GM23338 (cell line): Measurements from ENCODE around the gene CXXC1. TPM values are rescaled to one million over a fixed set of nuclear protein-coding genes. Genes with fewer than 3 reads are reported as not detected.

Experiments
- ATAC-seq: fragments of 200-7000 bp; cut with Tn5 transposase; 3 replicates; pipeline ENCODE4 v1.9.1; 2020
- DNase-seq: peaks from one replicate; pipeline ENCODE4 v3.0.0-alpha.2; 2015; ENCODE audit warnings: low spot score
- H2AFZ ChIP-seq: fragments of 200-600 bp; sonication (generic); 2 replicates; pipeline ENCODE4 v1.8.0; 2016; ENCODE audit warnings: antibody characterized with exemption, mild to moderate bottlenecking, moderate library complexity
- H3F3A ChIP-seq: fragments of 200-600 bp; sonication (generic); replicated peaks from 2 replicates; pipeline ENCODE4 v1.8.0; 2017; ENCODE audit warnings: antibody characterized with exemption, mixed run types, low read depth
- H3K27ac ChIP-seq: fragments of 200-600 bp; sonication (generic); 2 replicates; pipeline ENCODE4 v1.6.1; 2016; ENCODE audit warnings: low read depth
- H3K27me3 ChIP-seq: fragments of 200-600 bp; sonication (generic); 2 replicates; pipeline ENCODE4 v1.8.0; 2016; ENCODE audit warnings: mild to moderate bottlenecking, mixed run types, moderate library complexity; ENCODE audit not compliant: insufficient read depth
- H3K36me3 ChIP-seq: fragments of 200-600 bp; sonication (generic); 2 replicates; pipeline ENCODE4 v1.8.0; 2016; ENCODE audit warnings: mild to moderate bottlenecking; ENCODE audit not compliant: insufficient read depth
- H3K4me1 ChIP-seq: fragments of 200-600 bp; sonication (generic); 2 replicates; pipeline ENCODE4 v1.8.0; 2016; ENCODE audit warnings: mild to moderate bottlenecking, moderate library complexity; ENCODE audit not compliant: insufficient read depth
- H3K4me2 ChIP-seq: fragments of 200-600 bp; sonication (generic); 2 replicates; pipeline ENCODE4 v1.7.1; 2017; ENCODE audit warnings: mixed run types
- H3K4me3 ChIP-seq: fragments of 200-600 bp; sonication (generic); 2 replicates; pipeline ENCODE4 v1.6.1; 2016; ENCODE audit warnings: mixed run types
- H3K79me2 ChIP-seq: fragments of 200-600 bp; sonication (generic); replicated peaks from 2 replicates; pipeline ENCODE4 v1.8.0; 2017; ENCODE audit warnings: mild to moderate bottlenecking; ENCODE audit not compliant: insufficient read depth
- H3K9me2 ChIP-seq: fragments of 200-600 bp; sonication (generic); 2 replicates; pipeline ENCODE4 v1.8.0; 2017; ENCODE audit not compliant: insufficient read depth
- H4K20me1 ChIP-seq: fragments of 200-600 bp; sonication (generic); replicated peaks from 2 replicates; pipeline ENCODE4 v1.8.0; 2017; ENCODE audit warnings: mild to moderate bottlenecking; ENCODE audit not compliant: insufficient read depth
- H3K27ac Mint-ChIP-seq: 2 replicates; pipeline ENCODE4 v1.8.0; 2020; ENCODE audit warnings: inconsistent platforms, mild to moderate bottlenecking, moderate library complexity, mixed read lengths
- H3K27me3 Mint-ChIP-seq: 3 replicates; pipeline ENCODE4 v1.8.0; 2022; ENCODE audit warnings: low read depth, mild to moderate bottlenecking, moderate library complexity, mixed read lengths, inconsistent platforms; ENCODE audit not compliant: insufficient read depth, poor library complexity
- H3K36me3 Mint-ChIP-seq: 3 replicates; pipeline ENCODE4 v1.8.0; 2021; ENCODE audit warnings: low read depth, mild to moderate bottlenecking, inconsistent platforms, moderate library complexity, mixed read lengths
- H3K4me1 Mint-ChIP-seq: 3 replicates; pipeline ENCODE4 v1.8.0; 2020; ENCODE audit warnings: mild to moderate bottlenecking, inconsistent platforms, mixed read lengths
- H3K4me3 Mint-ChIP-seq: 3 replicates; pipeline ENCODE4 v1.8.0; 2021; ENCODE audit warnings: moderate library complexity, mild to moderate bottlenecking, inconsistent platforms, mixed read lengths
- H3K9me3 Mint-ChIP-seq: 3 replicates; pipeline ENCODE4 v1.8.0; 2020; ENCODE audit warnings: moderate library complexity, mild to moderate bottlenecking, inconsistent platforms, mixed read lengths
- EZH2 ChIP-seq: fragments of 200-600 bp; sonication (generic); IDR thresholded peaks from one replicate; pipeline ENCODE4 v1.8.0; 2017; ENCODE audit warnings: antibody characterized with exemption, mild to moderate bottlenecking, low read depth; ENCODE audit not compliant: unreplicated experiment
- EZH2phosphoT487 ChIP-seq: fragments of 200-600 bp; sonication (generic); IDR thresholded peaks from one replicate; pipeline ENCODE4 v1.8.1; 2018; ENCODE audit warnings: antibody characterized with exemption; ENCODE audit not compliant: unreplicated experiment
- JUNB ChIP-seq: IDR thresholded peaks from one replicate; pipeline ENCODE4 v1.6.1; 2016; ENCODE audit warnings: antibody characterized with exemption; ENCODE audit not compliant: unreplicated experiment
- POLR2AphosphoS5 ChIP-seq: IDR thresholded peaks from 2 replicates; pipeline ENCODE4 v1.6.1; 2016; ENCODE audit warnings: antibody characterized with exemption, low read depth
- polyA plus RNA-seq: library from polyadenylated mRNA; unstranded; fragments of >200 nt; fragmentation: Nextera tagmentation; extraction: Ambion mirVana; gene quantifications from 2 replicates; pipeline ENCODE4 v1.2.1, GENCODE V29; 2016
- total RNA-seq: library from RNA; depleted of rRNA; stranded (reverse); fragments of >200 nt; shearing (Covaris generic); gene quantifications from 2 replicates; pipeline ENCODE4 v1.2.3, GENCODE V29; 2014
- TF ChIP-seq, protein P1 (sequence below): IDR thresholded peaks from 2 replicates; pipeline ENCODE4 v1.6.1; 2016; ENCODE audit warnings: antibody characterized with exemption
- TF ChIP-seq, protein P2 (sequence below): fragments of 250-450 bp; sonication (Bioruptor Pico); IDR thresholded peaks from 2 replicates; pipeline ENCODE4 v1.5.0; 2020; ENCODE audit warnings: mild to moderate bottlenecking, moderate library complexity

Gene CXXC1
- total and polyA plus RNA-seq, 2 experiments from 2014 or later, result 59.0 to 74.3 TPM

GRCh38 chr18:50312296-50313030 is 25.0 kb upstream of the CXXC1 start:
- Mint-ChIP-seq H3K9me3 (no peaks in the 10 kb centered on the region; the same call in 2 of the 3 replicates), H3K4me3 (no peak overlapping the region), H3K27ac (no peak overlapping the region), H3K4me1 (no peaks in the 10 kb centered on the region), H3K36me3 (no peaks in the 10 kb centered on the region), H3K27me3 (peaks cover 6% of the 10 kb centered on the region)
- H3K27me3 ChIP-seq, result peaks cover 15% of the 10 kb centered on the region
- H3K36me3 ChIP-seq, result no peaks in the 10 kb centered on the region
- DNase-seq (no peak), ATAC-seq (no peak)
- H2AFZ ChIP-seq, result no peak overlapping the region
- no peak overlapping the region for H3K4me3 ChIP-seq
- TF ChIP-seq JUNB (no peak), EZH2phosphoT487 (no peak), EZH2 (no peak), POLR2AphosphoS5 (no peak)
- TF ChIP-seq, protein P1, sequence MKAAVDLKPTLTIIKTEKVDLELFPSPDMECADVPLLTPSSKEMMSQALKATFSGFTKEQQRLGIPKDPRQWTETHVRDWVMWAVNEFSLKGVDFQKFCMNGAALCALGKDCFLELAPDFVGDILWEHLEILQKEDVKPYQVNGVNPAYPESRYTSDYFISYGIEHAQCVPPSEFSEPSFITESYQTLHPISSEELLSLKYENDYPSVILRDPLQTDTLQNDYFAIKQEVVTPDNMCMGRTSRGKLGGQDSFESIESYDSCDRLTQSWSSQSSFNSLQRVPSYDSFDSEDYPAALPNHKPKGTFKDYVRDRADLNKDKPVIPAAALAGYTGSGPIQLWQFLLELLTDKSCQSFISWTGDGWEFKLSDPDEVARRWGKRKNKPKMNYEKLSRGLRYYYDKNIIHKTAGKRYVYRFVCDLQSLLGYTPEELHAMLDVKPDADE, result no peak
- TF ChIP-seq, protein P2, sequence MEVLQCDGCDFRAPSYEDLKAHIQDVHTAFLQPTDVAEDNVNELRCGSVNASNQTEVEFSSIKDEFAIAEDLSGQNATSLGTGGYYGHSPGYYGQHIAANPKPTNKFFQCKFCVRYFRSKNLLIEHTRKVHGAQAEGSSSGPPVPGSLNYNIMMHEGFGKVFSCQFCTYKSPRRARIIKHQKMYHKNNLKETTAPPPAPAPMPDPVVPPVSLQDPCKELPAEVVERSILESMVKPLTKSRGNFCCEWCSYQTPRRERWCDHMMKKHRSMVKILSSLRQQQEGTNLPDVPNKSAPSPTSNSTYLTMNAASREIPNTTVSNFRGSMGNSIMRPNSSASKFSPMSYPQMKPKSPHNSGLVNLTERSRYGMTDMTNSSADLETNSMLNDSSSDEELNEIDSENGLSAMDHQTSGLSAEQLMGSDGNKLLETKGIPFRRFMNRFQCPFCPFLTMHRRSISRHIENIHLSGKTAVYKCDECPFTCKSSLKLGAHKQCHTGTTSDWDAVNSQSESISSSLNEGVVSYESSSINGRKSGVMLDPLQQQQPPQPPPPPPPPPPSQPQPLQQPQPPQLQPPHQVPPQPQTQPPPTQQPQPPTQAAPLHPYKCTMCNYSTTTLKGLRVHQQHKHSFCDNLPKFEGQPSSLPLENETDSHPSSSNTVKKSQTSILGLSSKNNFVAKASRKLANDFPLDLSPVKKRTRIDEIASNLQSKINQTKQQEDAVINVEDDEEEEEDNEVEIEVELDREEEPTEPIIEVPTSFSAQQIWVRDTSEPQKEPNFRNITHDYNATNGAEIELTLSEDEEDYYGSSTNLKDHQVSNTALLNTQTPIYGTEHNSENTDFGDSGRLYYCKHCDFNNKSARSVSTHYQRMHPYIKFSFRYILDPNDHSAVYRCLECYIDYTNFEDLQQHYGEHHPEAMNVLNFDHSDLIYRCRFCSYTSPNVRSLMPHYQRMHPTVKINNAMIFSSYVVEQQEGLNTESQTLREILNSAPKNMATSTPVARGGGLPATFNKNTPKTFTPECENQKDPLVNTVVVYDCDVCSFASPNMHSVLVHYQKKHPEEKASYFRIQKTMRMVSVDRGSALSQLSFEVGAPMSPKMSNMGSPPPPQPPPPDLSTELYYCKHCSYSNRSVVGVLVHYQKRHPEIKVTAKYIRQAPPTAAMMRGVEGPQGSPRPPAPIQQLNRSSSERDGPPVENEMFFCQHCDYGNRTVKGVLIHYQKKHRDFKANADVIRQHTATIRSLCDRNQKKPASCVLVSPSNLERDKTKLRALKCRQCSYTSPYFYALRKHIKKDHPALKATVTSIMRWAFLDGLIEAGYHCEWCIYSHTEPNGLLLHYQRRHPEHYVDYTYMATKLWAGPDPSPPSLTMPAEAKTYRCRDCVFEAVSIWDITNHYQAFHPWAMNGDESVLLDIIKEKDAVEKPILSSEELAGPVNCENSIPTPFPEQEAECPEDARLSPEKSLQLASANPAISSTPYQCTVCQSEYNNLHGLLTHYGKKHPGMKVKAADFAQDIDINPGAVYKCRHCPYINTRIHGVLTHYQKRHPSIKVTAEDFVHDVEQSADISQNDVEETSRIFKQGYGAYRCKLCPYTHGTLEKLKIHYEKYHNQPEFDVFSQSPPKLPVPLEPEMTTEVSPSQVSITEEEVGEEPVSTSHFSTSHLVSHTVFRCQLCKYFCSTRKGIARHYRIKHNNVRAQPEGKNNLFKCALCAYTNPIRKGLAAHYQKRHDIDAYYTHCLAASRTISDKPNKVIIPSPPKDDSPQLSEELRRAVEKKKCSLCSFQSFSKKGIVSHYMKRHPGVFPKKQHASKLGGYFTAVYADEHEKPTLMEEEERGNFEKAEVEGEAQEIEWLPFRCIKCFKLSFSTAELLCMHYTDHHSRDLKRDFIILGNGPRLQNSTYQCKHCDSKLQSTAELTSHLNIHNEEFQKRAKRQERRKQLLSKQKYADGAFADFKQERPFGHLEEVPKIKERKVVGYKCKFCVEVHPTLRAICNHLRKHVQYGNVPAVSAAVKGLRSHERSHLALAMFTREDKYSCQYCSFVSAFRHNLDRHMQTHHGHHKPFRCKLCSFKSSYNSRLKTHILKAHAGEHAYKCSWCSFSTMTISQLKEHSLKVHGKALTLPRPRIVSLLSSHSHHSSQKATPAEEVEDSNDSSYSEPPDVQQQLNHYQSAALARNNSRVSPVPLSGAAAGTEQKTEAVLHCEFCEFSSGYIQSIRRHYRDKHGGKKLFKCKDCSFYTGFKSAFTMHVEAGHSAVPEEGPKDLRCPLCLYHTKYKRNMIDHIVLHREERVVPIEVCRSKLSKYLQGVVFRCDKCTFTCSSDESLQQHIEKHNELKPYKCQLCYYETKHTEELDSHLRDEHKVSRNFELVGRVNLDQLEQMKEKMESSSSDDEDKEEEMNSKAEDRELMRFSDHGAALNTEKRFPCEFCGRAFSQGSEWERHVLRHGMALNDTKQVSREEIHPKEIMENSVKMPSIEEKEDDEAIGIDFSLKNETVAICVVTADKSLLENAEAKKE (CRISPR knock-in tag), result no peak
- no peak overlapping the region for H3K4me2 ChIP-seq
- no peaks in the 10 kb centered on the region for H3K9me2 ChIP-seq
- H3K4me1 ChIP-seq, result no peaks in the 10 kb centered on the region
- no peaks in the 10 kb centered on the region for H4K20me1 ChIP-seq
- no peak overlapping the region for H3K27ac ChIP-seq
- H3F3A ChIP-seq, result no peaks in the 10 kb centered on the region
- H3K79me2 ChIP-seq, result no peaks in the 10 kb centered on the region
